GM21390 (cell line): ENCODE measurements around the gene PDLIM7.
"Not testable (repeated sequence)": the region's sequence is repeated elsewhere in the genome, so short reads cannot be mapped to it uniquely, and the experiment has no call there.

Source experiments
- ATAC-seq: cut with Tn5 transposase; IDR thresholded peaks from one replicate; pipeline ENCODE4 v1.9.1; 2021; ENCODE audit not compliant: unreplicated experiment

PDLIM7 gene

GRCh38 chr5:177491983-177492746, 5.2 kb downstream of the PDLIM7 start:
- no peak for ATAC-seq

- ATAC-seq: no peak
Measured at GRCh38 chr5:177491429-177491945, 5.9 kb downstream of the PDLIM7 start.

GRCh38 chr5:177490992-177491391, 6.4 kb downstream of the PDLIM7 start:
- ATAC-seq: no peak

- ATAC-seq: no peak
Measured at GRCh38 chr5:177490311-177490991, 7.0 kb downstream of the PDLIM7 start.

GRCh38 chr5:177489119-177489716, 8.2 kb downstream of the PDLIM7 start:
- ATAC-seq: no peak

GRCh38 chr5:177487975-177488374, 9.4 kb downstream of the PDLIM7 start:
- ATAC-seq: no peak

GRCh38 chr5:177487144-177487543, 10.3 kb downstream of the PDLIM7 start:
- ATAC-seq: no peak

GRCh38 chr5:177486256-177486655, 11.1 kb downstream of the PDLIM7 start:
- no peak for ATAC-seq

GRCh38 chr5:177485753-177486152, 11.7 kb downstream of the PDLIM7 start:
- ATAC-seq: not testable (repeated sequence)

- no peak for ATAC-seq
Measured at GRCh38 chr5:177484902-177485549, 12.4 kb downstream of the PDLIM7 start.

- no peak for ATAC-seq
Measured at GRCh38 chr5:177483994-177484901, 13.2 kb downstream of the PDLIM7 start.

- no peak for ATAC-seq
Measured at GRCh38 chr5:177483042-177483441, 14.4 kb downstream of the PDLIM7 start.

- no peak for ATAC-seq
Measured at GRCh38 chr5:177482359-177482795, 15.0 kb downstream of the PDLIM7 start.

- ATAC-seq: no peak
Measured at GRCh38 chr5:177479774-177480173, 17.6 kb downstream of the PDLIM7 start.

GRCh38 chr5:177478711-177479646, 18.4 kb downstream of the PDLIM7 start:
- no peak for ATAC-seq

- ATAC-seq: no peak
Measured at GRCh38 chr5:177477701-177478477, 19.5 kb downstream of the PDLIM7 start.

GRCh38 chr5:177476531-177477233, 20.7 kb downstream of the PDLIM7 start:
- no peak for ATAC-seq
